ENCODE measurements around the gene PDZD8. TPM values are rescaled to one million over a fixed set of nuclear protein-coding genes. Genes with fewer than 3 reads are reported as not detected.

PDZD8 gene
- total RNA-seq, 1 donor from 2014 or later = 23.9 TPM

DNA sequence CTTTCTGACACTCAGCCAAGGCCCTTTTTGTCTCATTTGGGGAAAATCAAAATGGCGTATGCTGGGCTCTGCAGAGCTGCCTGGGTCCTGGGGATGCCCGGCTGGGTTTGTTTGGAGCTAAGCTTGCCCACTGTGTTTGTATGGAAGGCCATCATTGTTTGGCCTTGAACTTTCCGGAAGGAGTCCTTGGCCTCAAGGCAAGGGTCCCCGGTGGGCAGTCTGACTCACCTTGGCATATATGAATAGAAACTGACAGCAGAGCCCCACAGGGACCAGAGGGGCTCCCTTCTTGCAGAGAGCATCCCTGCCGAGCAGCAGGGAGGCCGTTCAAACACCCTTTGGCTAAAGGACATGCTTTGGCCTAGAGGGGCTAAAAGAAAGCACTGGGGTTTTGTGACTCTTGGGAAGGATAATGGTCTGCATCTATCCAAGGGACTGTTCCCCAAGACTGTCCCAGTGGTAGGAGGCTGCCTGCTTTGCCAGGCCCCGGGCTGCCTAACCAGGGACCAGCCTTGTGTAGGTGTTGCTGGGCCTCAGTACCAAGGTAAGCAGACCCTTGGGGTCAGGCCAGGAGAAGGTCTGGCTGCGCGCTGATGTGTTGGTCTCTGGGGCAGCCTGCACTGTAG lies 119.3 kb downstream of the PDZD8 start:
- H3K27ac ChIP-seq (replicated peaks) = no peak overlapping the region
- H3K4me3 ChIP-seq = no peak overlapping the region
- intact Hi-C loops (cut with micrococcal nuclease) = no loop called here
- no peaks in the 10 kb centered on the region for H3K36me3 ChIP-seq
- no peaks in the 10 kb centered on the region for H3K4me1 ChIP-seq
- peaks cover 98% of the 10 kb centered on the region for H3K27me3 ChIP-seq (ENCODE audit: low read depth)
- no peaks in the 10 kb centered on the region for H3K9me3 ChIP-seq (replicated peaks)
- no peak for DNase-seq
- no peak for TF ChIP-seq CTCF (IDR thresholded peaks at IDR 0.05; ENCODE audit: borderline replicate concordance)

DNA sequence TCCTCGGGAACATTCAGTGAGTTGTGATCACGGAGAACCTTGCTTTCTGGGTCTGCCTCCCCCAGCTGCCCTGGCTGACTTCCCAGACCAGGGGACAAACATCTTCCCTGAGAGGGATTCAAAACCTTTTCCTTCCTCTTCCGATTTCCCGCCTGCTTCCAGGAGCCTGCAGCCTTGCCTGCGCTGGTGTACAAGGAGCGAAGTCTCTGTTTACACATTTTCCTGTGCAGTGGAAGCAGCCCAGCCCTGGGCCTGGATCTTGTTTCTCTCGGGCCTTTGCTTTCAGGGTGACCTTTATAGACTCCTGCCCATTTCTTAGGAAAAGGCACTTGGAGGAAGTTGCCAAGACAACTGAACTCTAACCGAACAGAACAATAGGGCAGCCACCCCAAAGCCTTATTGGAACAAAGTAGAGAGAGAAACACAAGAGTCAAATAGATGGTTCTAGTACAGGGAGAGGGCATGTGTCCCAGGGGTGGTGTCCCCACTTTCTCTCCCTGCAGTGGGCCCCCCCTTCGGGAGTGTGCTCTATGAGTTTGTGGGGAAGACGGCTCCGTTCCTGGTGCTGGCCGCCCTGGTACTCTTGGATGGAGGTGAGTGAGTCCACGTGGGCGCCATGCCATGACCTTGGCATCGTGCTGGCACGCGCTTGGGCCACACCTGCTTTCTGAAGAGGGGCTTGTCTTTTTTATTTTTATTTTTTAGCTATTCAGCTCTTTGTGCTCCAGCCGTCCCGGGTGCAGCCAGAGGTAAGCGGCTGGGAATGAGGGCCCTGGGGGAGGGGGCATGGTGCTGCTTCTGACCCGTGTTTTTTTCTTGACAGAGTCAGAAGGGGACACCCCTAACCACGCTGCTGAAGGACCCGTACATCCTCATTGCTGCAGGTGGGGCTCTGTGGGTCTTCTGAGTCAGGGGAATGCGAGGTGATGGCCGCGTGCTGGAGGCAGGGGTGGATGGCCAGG lies 120.2 kb downstream of the PDZD8 start:
- intact Hi-C loops (cut with micrococcal nuclease) = no loop called here
- H3K27ac ChIP-seq (replicated peaks) = no peak overlapping the region
- no peaks in the 10 kb centered on the region for H3K36me3 ChIP-seq
- DNase-seq = no peak
- no peaks in the 10 kb centered on the region for H3K9me3 ChIP-seq (replicated peaks)
- no peaks in the 10 kb centered on the region for H3K4me1 ChIP-seq
- no peak overlapping the region for H3K4me3 ChIP-seq
- TF ChIP-seq CTCF (IDR thresholded peaks at IDR 0.05; ENCODE audit: borderline replicate concordance) = no peak
- H3K27me3 ChIP-seq (ENCODE audit: low read depth) = peaks cover 98% of the 10 kb centered on the region

- Histone ChIP-seq H3K9me3 (replicated peaks) (no peaks in the 10 kb centered on the region), H3K36me3 (no peaks in the 10 kb centered on the region), H3K27ac (replicated peaks) (no peak overlapping the region), H3K27me3 (ENCODE audit: low read depth) (peaks cover 98% of the 10 kb centered on the region), H3K4me1 (no peaks in the 10 kb centered on the region), H3K4me3 (no peak overlapping the region)
- no peak for TF ChIP-seq CTCF (IDR thresholded peaks at IDR 0.05; ENCODE audit: borderline replicate concordance)
- intact Hi-C loops (cut with micrococcal nuclease) = no loop called here
- no peak for DNase-seq
These were observed 120.9 kb downstream of the PDZD8 start for GRCh38 chr10:117254338-117254737.

GRCh38 chr10:117253908-117254307 lies 121.3 kb downstream of the PDZD8 start:
- H3K36me3 ChIP-seq = no peaks in the 10 kb centered on the region
- H3K9me3 ChIP-seq (replicated peaks) = no peaks in the 10 kb centered on the region
- intact Hi-C loops (cut with micrococcal nuclease) = no loop called here
- H3K27ac ChIP-seq (replicated peaks) = no peak overlapping the region
- no peak overlapping the region for H3K4me3 ChIP-seq
- no peaks in the 10 kb centered on the region for H3K4me1 ChIP-seq
- no peak for TF ChIP-seq CTCF (IDR thresholded peaks at IDR 0.05; ENCODE audit: borderline replicate concordance)
- peaks cover 98% of the 10 kb centered on the region for H3K27me3 ChIP-seq (ENCODE audit: low read depth)
- DNase-seq = no peak

DNA sequence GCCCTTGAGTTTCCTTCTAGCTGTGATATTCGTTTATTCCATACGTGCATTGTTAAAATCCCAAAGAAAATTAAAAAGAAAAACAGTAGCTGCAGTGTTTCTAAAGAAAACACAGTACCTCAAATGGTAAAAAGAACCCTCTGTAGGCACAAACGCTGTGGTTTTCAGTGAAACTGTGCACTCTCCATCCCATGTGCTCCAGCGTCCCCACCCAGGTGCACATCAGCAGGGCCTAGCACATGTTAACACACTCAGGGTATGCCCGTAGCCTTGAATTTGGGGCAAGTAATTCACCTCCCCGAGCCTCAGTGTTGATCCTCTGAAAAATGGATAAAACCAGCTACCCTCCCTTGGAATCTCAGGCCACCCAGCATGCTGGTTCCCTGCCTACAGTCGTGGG lies 124.8 kb downstream of the PDZD8 start:
- intact Hi-C loops (cut with micrococcal nuclease) = no loop called here
- Histone ChIP-seq H3K27me3 (ENCODE audit: low read depth) (peaks cover 98% of the 10 kb centered on the region), H3K9me3 (replicated peaks) (no peaks in the 10 kb centered on the region), H3K4me3 (no peak overlapping the region), H3K36me3 (no peaks in the 10 kb centered on the region), H3K27ac (replicated peaks) (no peak overlapping the region), H3K4me1 (no peaks in the 10 kb centered on the region)
- TF ChIP-seq CTCF (IDR thresholded peaks at IDR 0.05; ENCODE audit: borderline replicate concordance) = no peak
- DNase-seq = no peak

Measured in left ventricle myocardium inferior (tissue), 1 donor.